ENCODE results near the gene FOLR1.
"Not testable (repeated sequence)": the region's sequence is repeated elsewhere in the genome, so short reads cannot be mapped to it uniquely, and the experiment has no call there.

The FOLR1 gene

DNA sequence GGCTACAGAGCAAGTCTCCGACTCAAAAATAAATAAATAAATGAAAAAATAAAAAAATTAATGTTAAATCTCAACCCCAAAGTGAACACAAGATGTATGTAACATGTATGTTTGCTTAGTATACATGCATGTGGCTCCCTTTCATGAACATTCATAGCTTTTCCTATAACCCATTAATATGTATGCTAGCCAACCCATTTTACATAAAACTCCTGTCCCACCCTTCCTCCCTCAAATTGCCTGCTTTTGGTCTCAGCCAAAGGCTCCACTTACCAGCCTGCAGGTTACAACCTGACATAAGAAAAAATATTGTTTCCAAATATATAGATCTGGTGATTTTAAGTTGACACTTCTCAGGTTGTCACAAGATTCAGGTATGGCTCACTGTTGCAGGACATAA lies 3.7 kb upstream of the FOLR1 start:
- DNase-seq = no peak

DNA sequence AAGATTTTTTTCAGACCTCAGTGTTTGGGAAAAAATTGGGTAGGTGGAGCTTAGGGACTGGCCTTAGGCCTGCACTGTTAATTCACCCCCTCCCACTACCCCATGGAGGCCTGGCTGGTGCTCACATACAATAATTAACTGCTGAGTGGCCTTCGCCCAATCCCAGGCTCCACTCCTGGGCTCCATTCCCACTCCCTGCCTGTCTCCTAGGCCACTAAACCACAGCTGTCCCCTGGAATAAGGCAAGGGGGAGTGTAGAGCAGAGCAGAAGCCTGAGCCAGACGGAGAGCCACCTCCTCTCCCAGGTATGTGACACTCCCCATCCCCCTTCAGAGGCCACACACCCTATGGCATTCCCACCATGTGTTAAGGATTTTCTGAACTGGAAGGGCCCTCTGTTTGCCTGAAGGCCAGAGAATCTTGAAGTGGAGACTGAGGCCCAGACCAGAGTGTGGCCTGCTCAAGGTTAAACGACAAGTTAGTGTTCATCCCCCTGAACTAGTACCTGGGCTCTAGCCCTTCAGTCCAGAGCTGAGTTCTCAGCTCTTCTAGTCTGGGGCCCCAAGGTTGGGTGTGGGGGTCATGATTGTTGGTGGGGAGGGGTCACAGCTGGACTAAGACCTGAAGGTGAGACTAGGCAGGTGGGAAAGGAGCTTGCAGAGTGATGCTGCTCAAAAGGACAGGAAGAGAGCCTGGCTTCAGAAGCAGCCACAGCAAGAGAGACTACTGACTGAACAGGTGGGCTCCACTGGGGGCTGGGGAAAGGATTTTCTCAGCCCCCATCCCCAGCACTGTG lies 2.3 kb upstream of the FOLR1 start:
- DNase-seq = no peak

DNA sequence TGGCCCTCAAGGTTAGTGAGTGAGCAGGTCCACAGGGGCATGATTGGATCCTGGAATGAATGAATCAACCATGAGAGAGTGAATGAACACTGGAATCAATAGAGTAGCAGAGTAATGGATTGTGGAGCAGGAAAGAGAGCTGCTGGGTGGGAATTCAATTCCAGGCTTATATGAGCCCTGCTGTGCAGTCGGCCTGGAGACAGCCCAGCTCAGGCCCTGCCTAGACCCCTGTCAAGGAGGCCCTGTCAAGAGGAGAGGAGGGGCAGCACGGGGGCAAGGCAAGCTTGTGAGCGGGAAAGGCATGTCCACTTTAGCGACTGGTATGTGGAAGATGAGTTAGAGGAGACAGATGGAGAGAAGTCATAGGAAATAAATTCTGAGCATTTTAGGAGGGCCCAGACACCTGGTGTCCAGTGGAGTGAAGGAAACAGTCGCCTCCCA lies 1.3 kb upstream of the FOLR1 start:
- DNase-seq = no peak

DNA sequence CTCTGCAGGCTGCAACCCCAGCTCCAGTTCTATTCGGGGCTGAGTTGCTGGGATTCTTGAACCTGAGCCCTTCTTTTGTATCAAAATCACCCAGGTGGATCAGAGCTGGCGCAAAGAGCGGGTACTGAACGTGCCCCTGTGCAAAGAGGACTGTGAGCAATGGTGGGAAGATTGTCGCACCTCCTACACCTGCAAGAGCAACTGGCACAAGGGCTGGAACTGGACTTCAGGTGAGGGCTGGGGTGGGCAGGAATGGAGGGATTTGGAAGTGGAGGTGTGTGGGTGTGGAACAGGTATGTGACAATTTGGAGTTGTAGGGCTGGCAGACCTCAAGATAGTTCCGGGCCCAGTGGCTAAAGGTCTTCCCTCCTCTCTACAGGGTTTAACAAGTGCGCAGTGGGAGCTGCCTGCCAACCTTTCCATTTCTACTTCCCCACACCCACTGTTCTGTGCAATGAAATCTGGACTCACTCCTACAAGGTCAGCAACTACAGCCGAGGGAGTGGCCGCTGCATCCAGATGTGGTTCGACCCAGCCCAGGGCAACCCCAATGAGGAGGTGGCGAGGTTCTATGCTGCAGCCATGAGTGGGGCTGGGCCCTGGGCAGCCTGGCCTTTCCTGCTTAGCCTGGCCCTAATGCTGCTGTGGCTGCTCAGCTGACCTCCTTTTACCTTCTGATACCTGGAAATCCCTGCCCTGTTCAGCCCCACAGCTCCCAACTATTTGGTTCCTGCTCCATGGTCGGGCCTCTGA lies 3.8 kb downstream of the FOLR1 start:
- no peak for DNase-seq

DNA sequence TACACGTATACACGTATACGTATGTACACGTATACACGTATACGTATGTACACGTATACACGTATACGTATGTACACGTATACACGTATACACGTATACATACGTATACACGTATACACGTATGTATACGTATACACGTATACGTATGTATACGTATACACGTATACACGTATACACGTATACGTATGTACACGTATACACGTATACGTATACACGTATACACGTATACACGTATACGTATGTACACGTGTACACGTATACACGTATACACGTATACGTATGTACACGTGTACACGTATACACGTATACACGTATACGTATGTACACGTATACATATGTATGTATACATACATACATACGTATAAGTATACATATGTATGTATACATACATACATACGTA lies 9.5 kb downstream of the FOLR1 start:
- not testable (repeated sequence) for DNase-seq

DNA sequence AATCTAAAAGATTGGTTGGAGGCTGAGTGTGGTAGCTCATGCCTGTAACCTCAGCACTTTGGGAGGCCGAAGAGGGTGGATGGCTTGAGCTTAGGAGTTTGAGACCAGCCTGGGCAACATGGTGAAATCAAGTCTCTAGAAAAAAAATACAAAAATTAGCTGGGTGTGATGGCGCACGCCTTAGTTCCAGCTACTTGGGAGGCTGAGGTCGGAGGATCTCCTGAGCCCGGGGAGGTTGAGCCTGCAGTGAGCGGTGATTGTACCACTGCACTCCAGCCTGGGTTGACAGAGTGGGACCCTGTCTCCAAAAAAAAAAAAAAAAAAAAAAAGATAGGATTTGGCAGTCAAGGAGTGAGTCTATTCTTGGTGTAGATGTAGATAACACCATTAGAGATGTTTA lies 10.6 kb downstream of the FOLR1 start:
- DNase-seq = no peak

DNA sequence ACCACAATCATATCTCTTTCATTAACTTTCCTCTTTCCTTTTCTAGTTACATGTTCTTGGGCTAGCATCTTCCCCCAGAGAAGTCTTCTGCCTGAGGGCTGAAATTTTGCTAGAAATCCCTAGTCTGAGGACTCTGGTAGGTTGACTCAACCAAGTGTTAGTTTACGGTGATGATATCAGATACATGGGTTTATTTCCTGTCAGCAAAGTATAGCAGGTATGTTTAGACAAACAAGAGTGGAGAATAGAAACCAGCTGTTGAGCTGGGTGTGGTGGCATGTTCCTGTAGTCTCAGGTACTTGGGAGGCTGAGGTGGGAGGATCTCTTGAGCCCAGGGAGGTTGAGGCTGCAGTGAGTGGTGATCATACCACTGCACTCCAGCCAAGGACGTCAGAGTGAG lies 11.2 kb downstream of the FOLR1 start:
- DNase-seq = no peak

DNA sequence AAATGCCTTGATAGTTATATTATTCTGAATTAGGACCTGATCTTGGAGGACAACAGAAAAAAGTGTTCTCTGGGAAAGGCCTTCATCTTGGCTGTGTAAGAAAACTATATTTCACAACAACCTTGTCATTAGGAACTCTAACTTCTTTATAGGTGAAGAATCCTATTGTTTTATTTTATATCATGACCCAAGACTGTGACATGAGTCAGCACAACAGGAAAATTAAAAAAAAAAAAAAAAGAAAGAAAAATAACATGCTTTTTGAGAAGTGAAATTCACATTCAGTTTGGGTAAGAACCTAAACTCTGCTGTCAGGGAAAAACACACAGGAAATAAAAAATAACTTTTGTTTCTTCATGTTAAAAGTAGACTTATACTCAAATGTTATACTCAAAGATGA lies 12.9 kb downstream of the FOLR1 start:
- no peak for DNase-seq

DNA sequence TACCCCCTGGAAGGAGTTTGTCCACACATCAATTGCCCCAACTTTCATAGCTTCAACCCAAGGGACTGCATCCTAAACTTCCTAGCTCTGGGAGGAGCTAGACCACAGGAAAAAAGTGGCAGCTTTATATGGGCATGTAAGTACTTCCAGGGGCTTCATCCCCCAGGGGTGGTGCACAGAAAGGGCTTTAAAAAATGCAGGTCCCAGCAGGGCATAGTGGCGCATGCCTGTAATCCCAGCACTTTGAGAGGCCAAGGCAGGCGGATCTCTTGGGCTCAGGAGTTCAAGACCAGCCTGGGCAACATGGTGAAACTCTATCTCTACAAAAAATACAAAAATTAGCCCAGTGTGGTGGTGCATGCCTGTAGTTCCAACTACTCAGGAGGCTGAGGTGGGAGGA lies 14.9 kb downstream of the FOLR1 start:
- DNase-seq = not testable (repeated sequence)

DNA sequence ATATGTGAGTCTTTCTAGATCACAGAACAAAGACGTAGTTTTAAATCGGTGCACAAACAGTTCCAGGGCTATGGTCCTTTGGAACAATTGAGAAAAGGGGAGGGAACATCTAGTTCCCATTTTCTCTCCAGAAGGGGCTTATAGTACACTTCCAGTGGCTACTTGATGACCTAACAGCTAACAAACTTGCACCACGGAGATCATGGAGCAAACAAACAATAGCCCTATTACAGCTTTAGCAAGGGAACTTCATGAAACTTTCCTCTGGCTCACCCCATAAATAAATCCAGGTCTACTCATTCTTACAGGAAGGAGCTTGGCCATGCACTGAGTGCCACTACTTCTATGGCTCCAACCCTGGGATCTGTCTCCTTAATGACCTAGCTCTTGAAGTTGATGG lies 16.3 kb downstream of the FOLR1 start:
- DNase-seq = no peak

DNA sequence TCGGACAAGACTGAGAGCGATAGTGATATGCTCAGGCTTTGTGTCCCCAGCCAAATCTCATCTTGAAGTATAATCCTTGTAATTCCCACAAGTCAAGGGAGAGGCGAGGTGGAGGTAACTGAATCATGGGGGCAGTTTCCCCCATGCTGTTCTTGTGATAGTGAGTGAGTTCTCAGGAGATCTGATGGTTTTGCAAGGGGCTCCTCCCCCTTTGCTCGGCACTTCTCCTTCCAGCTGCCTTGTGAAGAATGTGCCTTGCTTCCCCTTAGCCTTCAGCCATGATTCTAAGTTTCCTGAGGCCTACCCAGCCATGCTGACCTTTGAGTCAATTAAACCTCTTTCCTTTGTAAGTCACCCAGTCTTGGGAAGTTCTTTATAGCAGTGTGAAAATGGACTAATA lies 17.2 kb downstream of the FOLR1 start:
- DNase-seq = no peak

DNA sequence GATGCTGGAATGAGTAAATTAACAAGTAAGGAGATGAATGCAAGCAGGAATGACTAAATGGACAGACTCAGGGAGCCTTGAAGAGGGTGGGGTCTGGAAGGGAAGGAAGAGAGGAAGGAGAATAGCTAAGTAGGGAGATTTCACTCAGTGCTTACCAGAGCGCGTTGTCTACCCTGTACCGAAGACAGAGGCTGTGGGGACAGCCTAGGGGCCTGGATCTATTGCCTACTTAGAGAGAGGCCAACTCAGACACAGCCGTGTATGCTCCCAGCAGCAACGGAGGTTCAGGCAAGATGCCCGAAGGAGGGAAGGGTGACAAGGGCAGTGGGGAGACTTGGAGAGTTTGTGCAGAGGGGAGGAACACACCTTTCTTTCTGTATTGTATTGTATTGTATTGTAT lies 24.7 kb downstream of the FOLR1 start, which contains the start of gene FOLR2:
TSS of gene FOLR2 (plus strand) at position 157 of the 400 bp plus-strand sequence. CDS start 1,791 bp downstream, outside the sequence.
- no peak for DNase-seq

DNA sequence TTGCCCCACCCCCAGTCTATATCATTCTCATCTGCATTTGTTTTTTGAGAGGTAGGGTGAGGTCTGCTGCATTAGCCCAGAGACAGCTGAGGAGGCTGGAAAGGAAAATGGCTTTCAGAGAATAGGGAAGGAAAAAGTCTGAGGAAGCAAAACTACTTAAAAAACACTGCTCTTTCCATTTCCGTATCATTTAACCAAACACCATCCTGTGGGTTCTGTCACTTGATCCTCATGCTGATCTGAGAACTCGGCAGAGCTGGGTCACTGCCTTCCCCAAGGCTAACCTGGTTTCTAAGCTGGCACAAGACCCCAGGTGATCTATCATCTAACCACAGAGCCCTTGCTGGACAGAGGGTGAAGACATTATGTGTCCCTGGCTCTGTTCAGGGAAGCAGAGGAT lies 25.9 kb downstream of the FOLR1 start:
- no peak for DNase-seq

DNA sequence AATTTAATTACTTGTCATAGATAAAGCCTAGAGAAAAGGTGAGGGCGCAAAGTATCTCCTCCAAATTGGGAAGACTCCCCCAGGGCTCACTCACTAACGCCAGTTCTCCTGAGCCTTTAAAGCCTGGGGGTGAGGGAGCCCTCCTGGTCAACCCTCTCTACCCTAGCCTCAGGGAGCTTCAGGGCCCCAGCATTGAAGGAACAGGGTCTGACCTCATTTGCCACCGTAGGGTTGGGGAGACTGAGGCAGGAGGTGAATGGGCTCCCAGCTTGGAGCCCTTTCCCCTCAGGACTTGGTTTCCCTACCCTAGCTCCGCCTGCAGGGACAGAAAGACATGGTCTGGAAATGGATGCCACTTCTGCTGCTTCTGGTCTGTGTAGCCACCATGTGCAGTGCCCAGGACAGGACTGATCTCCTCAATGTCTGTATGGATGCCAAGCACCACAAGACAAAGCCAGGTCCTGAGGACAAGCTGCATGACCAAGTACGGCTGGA lies 26.4 kb downstream of the FOLR1 start:
- no peak for DNase-seq

DNA sequence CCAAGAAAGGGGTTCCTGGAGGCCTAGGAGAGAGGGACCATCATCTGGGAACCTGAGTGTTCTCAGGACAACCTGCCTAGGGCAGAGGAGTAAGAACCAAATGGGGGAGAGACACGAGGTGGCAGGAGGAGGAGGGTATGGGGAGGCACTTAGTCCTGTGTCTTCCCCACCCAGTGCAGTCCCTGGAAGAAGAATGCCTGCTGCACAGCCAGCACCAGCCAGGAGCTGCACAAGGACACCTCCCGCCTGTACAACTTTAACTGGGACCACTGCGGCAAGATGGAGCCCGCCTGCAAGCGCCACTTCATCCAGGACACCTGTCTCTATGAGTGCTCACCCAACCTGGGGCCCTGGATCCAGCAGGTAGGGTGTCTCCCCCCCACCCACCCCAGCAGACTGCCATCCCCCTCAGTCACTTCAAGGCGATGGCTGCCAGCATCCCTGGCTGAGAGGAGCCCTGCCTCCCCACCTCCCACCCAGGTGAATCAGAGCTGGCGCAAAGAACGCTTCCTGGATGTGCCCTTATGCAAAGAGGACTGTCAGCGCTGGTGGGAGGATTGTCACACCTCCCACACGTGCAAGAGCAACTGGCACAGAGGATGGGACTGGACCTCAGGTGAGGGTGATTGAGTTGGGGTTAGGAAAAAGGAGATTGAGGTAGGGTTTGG lies 28.9 kb downstream of the FOLR1 start:
- DNase-seq = no peak

DNA sequence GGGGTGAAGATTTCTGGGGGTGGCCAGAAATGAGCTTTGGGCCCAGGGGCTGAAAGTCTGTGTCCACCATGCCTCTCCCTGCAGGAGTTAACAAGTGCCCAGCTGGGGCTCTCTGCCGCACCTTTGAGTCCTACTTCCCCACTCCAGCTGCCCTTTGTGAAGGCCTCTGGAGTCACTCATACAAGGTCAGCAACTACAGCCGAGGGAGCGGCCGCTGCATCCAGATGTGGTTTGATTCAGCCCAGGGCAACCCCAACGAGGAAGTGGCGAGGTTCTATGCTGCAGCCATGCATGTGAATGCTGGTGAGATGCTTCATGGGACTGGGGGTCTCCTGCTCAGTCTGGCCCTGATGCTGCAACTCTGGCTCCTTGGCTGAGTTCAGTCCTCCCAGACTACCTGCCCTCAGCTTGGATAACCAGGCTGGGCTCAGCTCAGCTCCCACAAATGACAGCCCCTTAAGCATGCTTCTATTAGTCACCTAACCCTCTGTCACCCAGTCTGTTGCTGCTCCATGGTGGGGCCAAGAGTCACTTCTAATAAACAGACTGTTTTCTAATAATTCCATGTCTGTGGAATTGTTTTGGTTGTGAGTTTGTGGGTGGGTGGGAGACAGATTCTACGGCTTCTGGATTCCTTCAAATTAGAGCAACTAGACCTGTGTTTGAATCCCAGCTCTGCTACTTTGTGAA lies 29.6 kb downstream of the FOLR1 start:
- DNase-seq = no peak

DNA sequence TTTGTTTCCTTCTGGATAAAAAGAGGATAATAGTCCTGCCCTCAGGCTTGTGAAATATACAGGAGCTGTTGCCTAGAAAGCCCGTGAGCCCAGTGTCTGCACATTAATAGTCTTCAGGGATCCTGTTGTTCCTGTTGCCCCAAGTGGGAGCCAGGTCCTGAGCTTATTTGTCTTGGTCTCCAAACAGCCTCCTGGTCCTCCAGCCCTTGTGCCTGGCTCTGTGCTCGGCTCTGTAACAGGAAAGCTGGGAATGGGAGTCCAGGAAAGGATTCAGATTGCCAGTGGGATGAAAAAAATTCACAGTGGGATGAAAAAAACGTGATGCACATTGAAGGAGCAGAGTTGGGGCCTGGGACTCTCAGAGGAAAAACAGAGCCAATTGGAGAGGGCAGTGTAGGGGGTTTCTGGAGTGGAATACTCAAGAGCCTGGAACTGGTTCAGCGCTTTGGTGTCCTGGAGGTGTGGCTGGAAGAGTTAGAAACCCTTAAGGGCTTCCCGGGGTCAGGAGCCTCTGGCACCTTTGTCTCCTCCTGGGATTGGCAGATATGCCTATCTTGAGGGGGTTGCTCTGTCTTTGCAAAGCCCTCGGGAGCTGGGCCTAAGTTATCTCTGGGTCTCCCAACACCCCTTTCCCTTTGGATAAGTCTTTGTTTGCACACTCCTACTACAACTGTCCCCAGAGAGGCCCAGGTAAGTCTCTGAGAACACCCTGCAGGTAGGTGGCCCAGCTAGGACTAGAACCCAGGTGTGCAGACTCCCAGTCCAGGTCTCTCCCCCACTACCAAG lies 30.4 kb downstream of the FOLR1 start:
- no peak for DNase-seq

DNA sequence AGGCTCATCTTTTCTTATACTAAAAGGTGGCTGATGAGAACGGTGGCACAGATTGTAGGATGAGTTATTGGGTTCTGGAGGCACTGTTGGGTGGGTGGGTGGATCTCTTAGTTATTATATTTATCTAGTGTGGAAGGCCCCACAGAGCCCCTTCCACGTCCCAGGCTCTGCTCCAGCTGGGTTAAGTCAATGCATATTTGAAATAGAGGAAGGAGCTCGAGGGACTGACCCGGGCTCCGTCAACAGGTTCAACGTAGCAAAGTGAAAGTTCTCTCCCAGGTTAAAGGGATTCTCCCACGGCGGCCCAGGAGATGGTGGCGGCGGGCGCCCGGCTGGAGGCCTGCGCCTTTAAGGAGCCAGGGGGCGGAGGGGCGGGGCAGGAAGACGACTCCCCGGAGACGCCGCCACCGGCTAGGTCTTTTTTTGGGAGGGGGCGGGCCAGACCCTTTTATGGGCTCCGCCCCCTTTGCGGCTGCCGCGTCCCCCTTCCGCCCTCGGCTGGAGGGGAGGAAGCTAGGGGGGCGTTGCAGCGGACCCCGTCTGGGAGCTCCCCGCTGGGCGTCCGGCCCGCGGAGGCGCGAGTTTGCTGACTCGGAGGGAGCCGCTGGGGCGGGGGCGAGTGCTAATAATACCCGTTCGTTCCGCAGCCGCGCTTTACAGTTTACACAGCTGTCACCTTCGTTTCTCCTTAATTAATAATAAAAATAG lies 31.1 kb downstream of the FOLR1 start:
- DNase-seq = peak; percentile 94

DNA sequence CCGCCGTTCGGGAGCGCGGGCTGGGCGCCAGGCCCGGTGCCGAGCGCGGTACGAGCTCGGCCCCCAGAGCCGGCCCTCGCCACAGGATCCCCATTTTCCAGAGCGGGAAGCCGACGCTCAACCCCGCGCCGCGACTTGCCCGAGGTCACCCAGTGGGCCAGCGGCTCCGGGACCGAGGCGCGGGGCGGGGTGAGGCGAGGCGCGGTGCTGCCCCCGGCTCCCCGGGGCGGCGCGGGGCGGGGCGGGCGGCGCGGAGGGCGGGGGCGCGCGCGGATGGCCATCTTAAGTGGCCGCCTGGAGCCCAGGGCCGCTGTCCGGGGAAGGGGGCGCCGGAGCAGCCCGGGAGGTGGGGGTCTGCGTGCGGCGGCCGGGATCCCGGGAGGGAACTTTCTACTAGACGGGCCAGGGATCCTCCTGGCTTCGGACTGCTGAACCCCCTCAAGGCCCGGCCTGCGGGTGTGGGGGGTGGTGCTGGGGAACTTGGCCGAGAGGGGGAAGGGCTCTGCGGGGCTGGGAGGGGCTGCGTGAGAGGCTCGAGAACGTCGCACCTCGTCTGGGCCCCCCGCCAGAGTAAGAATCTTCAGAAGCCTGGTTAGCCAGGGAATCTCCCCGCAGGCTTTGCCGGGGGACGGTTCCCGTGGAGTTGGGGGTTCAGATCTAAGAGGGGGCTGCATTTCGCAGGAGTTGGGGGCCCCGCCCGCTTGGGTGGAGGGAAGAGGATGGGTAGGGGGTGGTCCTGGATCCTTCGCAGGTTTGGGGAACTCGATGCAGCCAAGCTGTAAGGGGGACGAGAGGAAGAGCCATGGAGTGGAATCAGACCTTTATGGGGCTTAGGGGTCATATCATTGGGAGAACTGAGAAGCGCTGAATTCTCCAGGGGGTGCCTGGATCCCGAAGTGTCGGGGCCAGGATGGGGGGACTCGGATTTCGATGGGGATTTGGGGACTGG lies 31.9 kb downstream of the FOLR1 start:
- DNase-seq = peak; percentile 61
